Fibroblast of the aortic adventitia (primary cell): Measurements from ENCODE around the gene ABTB2. TPM values are rescaled to one million over a fixed set of nuclear protein-coding genes. Genes with fewer than 3 reads are reported as not detected.
"Not testable (repeated sequence)": the region's sequence is repeated elsewhere in the genome, so short reads cannot be mapped to it uniquely, and the experiment has no call there.

ENCODE experiments used
- DNase-seq: peaks from one replicate; pipeline ENCODE4 v3.0.0-alpha.2; 2010; ENCODE audit warnings: low read depth
- H3K4me3 ChIP-seq: 2 replicates; pipeline ENCODE4 v1.5.1; 2011; ENCODE audit warnings: low read depth, mild to moderate bottlenecking, control low read depth, low read length, moderate library complexity
- total RNA-seq: library from RNA; depleted of rRNA; stranded (reverse); fragments of >200 nt; gene quantifications from 2 replicates; pipeline ENCODE4 v1.2.3, GENCODE V29; 2012; ENCODE audit warnings: low replicate concordance
- TF ChIP-seq, protein P1 (sequence below): IDR thresholded peaks from 2 replicates; pipeline ENCODE4 v1.5.1; 2011; ENCODE audit warnings: mild to moderate bottlenecking, low read length, control low read depth, inconsistent platforms; ENCODE audit not compliant: insufficient read depth

ABTB2 gene
- total RNA-seq, 1 donor = 1.7 TPM

DNA sequence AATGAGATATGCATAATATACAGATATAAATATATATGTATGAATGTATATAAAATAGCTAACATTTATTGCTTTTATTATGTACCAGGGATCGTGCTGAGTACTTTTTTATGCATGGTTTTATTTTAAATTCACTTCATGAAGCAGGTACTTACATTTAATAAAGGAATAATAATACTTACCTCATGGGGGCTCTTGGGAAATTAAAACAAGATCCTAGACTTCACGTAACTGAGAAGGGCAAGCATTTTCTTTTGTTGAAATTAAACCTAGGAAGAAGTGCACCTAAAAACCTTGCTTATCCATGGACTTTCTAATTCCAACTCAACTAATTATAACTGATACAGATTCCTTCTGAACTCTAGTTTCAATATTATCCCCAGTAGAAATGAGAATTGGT is 40.0 kb upstream of the ABTB2 start:
- DNase-seq = no peak
- TF ChIP-seq, protein P1, sequence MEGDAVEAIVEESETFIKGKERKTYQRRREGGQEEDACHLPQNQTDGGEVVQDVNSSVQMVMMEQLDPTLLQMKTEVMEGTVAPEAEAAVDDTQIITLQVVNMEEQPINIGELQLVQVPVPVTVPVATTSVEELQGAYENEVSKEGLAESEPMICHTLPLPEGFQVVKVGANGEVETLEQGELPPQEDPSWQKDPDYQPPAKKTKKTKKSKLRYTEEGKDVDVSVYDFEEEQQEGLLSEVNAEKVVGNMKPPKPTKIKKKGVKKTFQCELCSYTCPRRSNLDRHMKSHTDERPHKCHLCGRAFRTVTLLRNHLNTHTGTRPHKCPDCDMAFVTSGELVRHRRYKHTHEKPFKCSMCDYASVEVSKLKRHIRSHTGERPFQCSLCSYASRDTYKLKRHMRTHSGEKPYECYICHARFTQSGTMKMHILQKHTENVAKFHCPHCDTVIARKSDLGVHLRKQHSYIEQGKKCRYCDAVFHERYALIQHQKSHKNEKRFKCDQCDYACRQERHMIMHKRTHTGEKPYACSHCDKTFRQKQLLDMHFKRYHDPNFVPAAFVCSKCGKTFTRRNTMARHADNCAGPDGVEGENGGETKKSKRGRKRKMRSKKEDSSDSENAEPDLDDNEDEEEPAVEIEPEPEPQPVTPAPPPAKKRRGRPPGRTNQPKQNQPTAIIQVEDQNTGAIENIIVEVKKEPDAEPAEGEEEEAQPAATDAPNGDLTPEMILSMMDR = no peak
- no peak overlapping the region for H3K4me3 ChIP-seq

DNA sequence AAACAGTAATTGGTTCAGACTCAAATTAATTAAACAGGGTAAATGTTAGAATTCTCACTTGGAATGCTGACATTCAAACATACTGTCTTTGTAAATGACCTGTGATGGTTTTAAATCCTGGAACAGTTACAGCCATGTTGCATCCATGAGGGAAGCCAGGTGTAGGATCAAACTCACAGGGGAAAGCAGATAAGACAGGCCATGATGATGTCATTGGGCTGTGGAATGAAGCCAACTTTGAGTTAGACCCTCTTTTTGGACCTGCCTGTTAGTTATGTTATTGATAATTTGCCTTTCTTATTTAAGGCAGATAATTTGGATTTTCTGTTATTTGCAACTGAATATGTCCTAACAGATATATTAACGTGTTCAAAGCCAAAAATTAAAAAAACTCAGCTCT is 39.3 kb upstream of the ABTB2 start:
- TF ChIP-seq, protein P1 = no peak
- no peak overlapping the region for H3K4me3 ChIP-seq
- no peak for DNase-seq

DNA sequence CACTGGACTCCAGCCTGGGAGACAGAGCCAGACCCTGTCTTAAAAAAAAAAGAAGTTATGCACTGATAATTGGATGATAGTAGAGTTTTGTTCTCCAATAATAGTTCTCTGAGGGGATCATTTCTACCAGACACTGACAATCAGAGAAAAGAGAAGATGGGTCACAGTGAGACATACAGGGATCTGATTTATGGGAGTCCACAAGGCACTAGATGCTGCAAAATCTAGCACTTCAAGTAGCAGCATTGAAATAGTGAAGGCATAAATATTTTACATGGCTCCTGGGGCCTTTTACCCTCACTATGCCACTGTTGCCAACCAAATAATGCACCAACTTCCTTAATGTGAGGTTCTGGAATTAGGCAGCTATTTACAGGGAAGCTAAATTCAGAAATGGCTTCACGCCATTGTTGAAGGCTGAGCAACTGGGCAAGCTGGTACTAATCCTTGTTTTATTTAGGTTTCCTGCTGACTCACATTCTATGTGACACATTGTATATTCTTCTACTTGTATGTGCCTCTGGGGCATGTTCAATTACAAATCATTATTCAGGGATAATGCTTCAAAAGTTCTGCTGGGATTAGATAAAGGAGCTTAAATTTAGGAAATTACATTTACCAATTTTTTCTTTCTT is 38.2 kb upstream of the ABTB2 start:
- DNase-seq = peak; percentile 54
- TF ChIP-seq, protein P1 = no peak
- no peak overlapping the region for H3K4me3 ChIP-seq

DNA sequence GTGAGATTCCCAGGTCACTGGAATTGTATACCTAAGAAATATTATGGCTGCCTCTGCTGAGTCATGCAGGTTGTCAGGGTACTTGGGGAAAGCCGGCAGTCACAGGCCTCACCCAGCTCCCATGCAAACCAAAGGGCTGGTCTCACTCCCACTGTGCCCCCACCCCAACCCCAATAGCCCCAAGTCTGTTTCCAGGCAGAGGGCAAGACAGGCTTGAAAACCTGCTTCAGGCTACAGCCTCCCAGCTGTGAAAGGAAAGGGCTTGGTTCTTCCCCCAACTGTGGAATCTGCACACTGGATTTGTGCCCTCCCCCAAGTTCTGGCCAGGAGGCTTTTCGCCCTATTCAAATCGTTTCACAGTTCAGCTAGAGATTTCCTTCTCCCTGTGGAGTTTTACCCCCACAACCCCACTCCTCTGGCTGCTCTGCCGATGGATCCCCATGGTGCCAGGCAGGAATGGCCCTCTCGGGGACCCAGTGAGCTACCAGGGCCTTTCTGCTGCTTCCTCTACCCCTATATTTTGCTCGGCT is 37.0 kb upstream of the ABTB2 start:
- H3K4me3 ChIP-seq = no peak overlapping the region
- no peak for DNase-seq
- TF ChIP-seq, protein P1 = no peak

DNA sequence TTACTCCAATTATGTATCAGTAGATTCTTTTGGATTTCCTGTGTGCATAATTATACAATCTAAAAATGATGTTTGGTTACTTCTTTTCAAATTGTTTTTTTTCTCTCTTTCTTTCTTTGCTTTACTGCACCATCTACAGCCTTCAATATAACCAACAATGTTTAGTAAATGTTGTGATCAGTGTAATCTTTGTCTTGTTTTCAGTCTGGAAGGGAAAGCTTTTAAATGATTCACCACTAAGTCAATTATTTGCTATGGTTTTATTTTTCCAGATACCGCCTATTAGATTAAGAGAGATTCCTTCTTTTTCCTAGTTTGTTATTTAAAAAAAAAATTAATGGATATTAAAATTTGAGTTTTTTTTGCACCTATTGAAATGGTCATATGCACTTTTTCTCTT is 29.8 kb upstream of the ABTB2 start:
- TF ChIP-seq, protein P1 = no peak
- DNase-seq = no peak
- H3K4me3 ChIP-seq = no peak overlapping the region

DNA sequence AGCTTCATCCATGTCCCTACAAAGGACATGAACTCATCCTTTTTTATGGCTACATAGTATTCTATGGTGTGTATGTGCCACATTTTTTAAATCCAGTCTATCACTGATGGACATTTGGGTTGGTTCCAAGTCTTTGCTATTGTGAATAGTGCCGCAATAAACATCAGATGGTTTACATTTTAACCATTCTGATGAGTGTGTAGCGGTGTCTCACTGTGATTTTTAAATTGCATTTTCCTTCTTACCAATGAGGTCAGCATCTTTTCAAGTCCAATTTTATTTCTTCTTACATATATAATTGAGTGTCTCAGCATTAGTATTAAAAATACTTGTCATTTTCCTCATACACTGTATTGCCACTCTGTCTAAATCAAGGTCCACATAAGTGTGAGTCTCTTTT is 28.5 kb upstream of the ABTB2 start:
- H3K4me3 ChIP-seq, DNase-seq: not testable (repeated sequence)

DNA sequence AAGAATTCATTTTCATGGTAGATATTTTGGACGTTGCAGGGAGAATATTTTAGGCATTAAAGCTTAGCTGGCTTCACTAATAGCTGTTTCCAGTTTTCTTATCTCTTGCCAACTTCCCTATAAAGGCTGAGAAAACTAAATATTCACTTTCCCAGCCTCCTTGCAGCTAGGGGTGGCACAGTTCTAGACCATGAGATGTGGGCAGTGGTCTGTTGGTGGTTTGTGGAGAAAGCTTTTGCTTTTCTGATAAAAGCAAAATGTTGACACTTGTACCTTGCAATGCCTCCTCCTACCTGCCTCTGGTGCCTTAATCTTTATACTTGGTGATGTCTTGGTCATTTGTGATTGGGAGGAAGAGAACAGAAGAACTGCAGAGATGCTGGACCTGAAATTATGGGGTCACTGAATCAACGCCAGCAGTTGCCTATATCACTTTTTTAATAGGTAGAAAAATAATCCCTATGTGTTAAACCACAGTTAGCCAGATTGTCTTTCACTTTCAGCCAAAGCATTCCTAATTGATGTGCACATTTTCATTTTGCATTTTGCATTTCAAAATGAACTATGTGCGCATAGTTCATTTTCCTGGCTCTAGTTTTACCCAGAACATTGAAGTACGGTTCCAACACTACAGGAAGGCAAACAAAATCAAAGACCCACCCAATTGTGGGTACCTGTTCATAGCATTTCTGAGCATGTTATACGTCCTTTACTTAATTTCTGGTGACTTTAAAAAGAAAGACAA is 24.9 kb upstream of the ABTB2 start:
- no peak for DNase-seq
- TF ChIP-seq, protein P1 = no peak
- H3K4me3 ChIP-seq = no peak overlapping the region
